NOMO-1 (cell line): Measurements from ENCODE around the gene DNAJB12.
"Not testable (repeated sequence)": the region's sequence is repeated elsewhere in the genome, so short reads cannot be mapped to it uniquely, and the experiment has no call there.

Experiments
- DNase-seq, 2 experiments: peaks; one replicate each; lab custom pipeline; 2025; ENCODE audit not compliant: unreplicated experiment in 2 of 2; lab: John Stamatoyannopoulos, UW

DNAJB12 gene

DNA sequence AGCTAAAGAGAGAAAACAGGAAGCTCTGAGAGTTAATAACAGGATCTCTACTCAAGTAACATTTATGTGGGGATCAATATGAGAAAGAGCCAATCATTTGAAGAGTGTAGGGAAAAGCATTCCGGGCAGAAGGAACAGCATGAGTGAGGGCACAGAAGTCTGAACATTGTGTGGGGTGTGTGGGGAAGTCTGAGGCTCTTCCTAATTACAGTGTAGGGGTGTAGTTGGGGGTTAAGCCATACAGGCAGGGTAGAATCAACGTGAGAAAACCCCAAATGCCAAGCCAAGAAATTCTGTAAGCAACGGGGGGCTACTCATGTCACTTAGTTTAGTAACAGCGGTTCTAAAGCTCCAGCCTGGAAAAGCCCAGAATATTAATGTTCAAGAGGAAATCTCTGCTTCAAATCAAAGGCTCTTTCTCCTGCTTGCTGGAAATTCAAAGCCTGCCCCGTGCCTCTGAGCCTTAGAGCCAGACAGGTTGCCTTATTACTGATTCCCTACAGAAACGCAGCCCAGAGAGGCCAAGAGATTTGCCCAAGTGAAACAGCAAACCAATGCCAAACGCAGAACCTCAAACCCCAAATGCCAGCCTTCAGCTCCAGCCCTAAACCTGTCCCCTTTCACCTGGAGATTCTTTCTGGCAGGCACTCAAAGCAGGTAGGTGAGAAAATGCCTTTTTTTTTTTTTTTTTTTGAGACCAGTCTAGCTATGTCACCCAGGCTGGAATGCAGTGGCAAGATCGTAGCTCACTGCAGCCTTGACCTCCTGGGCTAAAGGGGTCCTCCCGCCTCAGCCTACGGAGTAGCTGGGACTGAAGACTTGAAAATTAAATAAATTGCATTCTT lies 36.1 kb downstream of the DNAJB12 start:
- peak; percentile 20 to 51 for DNase-seq

DNA sequence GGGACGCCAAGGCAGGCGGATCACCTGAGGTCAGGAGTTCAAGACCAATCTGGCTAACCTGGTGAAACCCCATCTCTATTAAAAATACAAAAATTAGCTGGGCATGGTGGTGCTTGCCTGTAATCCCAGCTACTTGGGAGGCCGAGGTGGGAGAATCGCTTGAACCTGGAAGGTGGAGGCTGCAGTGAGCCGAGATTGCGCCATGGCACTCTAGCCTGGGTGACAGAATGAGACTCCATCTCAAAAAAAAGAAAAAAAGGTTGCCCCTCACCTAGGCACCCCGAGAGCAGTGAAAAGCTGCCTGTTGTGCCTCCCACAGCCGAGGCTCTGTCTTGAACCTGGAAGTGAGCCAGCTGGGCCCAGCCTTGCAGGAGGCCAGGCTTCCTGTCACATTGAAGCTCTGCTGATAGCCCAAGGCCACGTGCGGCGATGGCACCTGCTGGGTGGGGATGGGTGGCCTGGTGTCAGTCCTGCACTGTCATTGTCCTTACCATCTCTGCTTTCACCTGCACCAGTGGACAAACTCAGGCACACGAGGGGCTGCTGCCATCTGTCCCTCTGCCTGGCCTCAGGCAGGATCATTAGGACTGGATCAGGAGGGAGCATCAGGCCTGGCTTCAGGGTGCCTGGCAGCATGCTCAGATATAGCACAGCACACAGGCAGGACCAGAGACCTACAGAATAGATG lies 37.8 kb downstream of the DNAJB12 start:
- DNase-seq, result peak; percentile 12 to 21

DNA sequence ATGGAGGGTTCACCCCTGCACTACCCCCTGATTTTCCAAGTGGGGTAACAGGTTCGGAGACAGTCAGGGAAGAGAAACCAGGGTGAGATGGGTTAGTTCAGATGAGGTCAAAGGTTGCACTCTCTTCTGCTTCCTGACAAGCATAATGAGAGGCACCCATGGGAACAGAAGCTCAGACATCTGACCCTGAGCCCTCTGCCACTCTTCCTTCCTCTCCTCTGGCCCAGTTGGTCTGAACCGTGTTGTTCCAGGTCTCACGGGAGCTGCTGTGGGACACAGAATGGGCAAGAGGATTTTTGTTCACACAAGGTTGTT lies 38.4 kb downstream of the DNAJB12 start:
- DNase-seq, result no peak

DNA sequence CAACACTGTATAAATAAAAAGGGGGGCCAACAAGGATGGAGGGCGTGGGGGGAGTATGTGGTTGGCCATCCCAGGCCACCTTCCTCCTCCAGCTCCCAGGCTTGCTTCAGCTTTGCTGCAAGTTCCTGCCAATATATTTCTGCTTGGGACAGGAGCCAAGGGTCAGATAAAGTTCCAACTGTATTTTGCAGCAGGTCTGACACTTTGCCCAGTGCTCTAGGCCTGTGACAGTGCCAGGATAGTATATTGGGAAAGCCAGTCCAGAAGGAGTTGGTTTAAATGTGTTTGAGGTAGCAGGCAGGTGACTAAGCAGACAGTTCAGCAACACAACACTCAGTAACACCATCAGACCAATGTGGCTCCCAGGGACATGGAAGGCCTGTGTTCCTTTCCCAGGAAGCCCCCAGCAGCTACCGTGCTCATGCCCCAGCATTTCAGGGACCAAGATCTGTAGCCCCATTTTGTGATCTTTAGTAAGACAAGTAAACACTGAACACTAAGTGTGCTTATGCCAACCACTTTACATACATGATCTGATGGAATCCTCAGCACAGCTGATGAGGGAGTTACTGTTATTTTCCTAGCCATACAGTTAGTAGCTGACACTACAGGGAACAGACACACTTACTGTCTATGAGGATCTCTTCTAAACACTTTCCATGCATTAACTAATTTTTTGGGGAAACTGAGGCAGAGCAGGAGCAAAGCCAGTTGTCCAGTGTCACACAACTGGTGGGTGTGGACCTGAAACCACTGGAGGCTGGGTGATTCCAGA lies 38.9 kb downstream of the DNAJB12 start:
- no peak for DNase-seq

DNA sequence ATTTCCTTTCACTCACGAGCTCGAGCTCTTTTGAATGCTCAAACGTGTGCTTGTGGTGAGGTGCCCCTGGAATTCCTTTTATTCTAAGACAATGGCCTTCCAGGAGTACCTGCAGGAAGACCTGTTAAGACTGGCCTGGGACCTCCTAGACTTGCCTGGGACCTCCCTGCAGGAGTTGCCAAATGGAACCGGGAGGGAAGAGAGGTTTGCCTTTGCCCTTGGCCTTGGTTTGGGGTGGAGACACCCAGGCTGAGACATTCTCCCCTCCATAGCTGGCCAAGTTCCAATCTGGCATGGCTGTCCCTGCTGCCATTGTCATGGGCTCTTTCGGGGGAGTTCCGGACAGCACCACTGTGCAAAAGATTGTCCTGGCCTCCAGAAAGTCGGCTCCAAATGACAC lies 39.7 kb downstream of the DNAJB12 start:
- no peak for DNase-seq

DNA sequence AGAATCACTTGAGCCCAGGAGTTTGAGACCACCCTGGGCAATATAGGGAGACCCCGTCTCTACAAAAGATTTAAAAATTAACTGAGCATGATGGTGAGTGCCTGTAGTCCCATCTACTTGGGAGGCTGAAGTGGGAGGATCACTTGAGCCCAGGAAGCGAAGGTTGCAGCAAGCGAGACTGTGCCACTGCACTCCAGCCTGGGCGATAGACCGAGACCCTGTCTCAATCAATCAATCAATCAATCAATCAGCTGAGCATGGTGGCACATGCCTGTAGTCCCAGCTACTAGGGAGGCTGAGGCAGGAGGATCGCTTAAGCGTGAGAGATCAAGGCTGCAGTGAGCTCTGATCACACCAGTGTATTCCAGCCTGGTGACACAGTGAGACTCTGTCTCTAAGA lies 40.5 kb downstream of the DNAJB12 start:
- no peak for DNase-seq

- DNase-seq, result no peak
Measured at GRCh38 chr10:72312865-72313391, 41.8 kb downstream of the DNAJB12 start.

DNA sequence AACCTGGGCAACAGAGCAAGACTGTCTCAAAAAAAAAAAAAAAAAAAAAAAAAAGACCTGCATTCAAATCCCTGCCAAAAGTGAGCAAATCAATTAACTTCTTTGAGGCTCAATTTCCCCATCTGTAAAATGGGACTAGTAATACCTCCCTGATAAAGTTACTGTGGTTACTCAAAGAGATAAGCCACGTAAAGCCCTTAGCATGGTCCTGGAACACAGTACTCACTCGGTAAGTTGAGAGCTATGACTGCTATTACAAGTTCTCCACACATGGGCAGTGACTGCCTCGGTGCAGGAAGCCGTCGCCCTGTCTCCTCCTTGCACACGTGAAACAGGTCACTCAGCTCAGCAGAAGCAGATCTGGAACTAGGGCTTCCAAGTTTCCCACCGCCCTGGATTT lies 43.1 kb downstream of the DNAJB12 start:
- DNase-seq, result no peak

GRCh38 chr10:72310636-72311035 lies 44.1 kb downstream of the DNAJB12 start:
- no peak for DNase-seq

DNA sequence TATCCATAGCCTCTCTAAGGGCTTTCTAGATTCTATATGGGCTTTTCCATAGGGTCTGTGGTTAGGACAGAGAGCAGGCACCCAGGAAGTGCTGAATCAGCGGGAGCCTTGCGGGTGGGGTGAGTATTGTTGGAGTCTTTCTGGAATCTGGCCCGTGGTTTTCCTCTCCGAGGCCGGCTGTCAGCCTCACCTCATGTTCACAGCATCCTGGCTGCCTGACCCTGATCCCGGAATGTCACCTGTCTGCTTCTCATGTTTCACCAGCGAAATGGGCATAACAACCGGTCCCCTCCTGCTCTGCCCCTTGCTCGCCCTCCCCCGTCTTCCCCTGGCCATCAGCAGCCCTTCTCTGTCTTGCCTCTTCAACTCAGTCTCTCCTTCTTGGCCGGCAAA lies 44.5 kb downstream of the DNAJB12 start:
- no peak for DNase-seq

DNA sequence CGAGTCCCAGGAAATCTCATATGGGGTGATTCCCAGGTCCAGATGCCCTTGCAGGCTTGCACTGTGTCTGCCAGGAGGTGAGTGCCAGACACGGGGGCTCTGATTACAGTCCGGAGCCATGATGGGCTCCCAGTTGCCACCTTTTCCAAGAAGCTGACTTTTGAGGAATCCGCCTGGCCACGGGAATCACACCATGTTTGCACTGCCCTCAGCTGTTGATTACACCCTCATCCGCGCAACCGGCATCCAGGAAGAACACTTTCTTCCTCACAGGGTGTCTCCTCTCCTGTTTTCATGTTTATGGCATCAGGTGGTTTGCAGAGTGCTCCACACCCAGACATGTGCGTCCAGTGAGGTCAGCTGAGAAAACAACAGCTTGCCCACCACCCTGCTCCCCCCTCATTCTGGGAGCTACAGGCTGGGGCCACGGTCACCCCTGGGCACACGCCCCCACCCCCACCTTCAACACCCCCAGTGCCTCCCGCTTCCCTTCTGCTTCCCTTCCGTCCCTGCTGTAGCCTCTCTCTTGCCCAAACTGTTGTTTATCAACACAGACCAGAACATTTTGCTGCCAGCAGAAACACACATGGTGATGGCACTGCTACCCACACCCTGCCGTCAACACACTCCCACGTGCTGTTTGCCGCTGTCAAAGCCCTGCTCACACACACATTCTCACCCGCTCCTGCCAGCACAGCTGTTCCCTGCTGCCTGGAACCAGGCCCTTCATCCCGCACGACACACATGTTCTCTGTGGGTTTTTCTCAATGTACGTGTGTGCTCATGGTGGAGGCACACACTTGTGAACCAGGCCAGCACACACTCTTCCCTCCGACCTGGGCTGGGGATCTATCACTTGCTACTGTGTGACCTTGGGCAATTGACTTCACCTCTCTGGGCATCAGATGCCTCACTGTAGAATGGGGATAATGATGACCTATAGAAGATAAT lies 45.2 kb downstream of the DNAJB12 start:
- no peak for DNase-seq

DNA sequence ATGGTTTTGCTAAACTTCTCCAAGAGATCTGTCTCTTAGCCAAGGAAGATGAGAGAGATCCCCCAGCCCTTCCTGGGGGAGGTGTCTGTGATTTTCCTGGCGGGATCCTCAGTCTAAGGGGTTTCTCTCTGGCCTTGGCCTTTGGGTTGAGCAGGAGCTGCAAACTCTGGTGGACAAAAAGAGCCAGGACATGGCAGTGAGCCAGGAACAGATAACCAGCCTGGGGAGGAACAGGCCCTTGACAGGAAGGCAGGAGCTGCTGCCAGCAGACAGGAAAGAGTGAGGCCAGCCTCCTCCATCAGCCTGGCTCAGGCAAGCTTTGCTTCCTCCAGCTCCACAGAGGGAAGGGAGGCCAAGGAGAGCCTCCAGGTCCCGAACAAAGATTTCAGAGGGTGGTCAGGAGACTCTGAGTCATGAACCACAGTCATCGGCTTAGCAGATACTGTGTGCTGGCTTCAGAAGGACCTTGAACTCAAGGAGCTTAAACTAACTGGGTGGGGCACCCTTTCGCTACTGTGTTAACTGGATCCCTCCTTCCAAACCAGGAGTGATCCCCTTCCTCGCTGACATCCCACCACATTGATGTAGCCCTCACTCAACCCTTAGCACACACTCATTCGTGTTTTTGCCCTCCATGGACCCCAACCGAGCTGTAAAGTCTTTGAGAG lies 46.3 kb downstream of the DNAJB12 start:
- peak; percentile 34 to 54 for DNase-seq

DNA sequence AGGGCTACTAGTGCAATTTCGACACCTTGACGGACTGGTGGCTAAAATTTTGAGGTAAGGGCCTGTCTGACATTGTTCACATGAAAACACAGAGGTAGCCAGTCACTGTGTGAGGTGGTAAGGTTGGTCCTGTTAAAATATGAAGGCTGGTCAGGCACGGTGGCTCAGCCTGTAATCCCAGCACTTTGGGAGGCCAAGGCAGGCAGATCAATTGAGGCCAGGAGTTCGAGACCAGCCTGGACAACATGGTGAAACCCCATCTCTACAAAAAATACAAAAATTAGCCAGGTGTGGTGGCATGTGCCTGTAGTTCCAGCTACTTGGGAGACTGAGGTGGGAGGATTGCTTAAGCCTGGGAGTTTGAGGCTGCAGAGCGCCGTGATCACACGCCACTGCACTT lies 47.0 kb downstream of the DNAJB12 start:
- DNase-seq, result not testable (repeated sequence)

DNA sequence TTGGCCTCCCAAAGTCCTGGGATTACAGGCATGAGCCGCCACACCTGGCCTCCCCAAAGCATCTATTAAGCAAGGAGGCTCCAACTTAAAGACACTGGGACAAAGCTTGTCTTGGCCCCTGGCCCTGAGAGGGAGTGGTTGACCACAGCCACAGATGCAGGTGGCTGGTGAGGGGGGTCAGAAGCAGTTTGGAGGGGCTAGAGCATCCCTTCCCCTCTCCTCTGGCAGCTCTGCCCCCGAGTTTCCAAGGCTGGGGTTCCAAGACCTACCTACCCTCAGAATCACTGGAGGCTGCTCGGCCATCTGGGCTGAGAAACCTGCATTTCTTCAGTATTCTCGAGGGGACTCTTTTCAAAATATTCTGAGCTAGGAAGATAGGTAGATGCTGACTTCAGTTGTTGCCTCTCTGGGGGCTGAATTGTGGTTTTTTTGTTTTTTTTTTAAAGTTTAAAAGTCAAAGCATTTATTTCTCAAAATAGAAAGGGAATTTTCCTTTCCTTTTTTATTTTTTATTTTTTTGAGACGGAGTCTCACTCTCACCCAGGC lies 48.4 kb downstream of the DNAJB12 start:
- DNase-seq, result no peak

- DNase-seq, result no peak
Measured at GRCh38 chr10:72303424-72304128, 51.1 kb downstream of the DNAJB12 start.

GRCh38 chr10:72298592-72299519 lies 55.9 kb downstream of the DNAJB12 start:
- no peak for DNase-seq

DNA sequence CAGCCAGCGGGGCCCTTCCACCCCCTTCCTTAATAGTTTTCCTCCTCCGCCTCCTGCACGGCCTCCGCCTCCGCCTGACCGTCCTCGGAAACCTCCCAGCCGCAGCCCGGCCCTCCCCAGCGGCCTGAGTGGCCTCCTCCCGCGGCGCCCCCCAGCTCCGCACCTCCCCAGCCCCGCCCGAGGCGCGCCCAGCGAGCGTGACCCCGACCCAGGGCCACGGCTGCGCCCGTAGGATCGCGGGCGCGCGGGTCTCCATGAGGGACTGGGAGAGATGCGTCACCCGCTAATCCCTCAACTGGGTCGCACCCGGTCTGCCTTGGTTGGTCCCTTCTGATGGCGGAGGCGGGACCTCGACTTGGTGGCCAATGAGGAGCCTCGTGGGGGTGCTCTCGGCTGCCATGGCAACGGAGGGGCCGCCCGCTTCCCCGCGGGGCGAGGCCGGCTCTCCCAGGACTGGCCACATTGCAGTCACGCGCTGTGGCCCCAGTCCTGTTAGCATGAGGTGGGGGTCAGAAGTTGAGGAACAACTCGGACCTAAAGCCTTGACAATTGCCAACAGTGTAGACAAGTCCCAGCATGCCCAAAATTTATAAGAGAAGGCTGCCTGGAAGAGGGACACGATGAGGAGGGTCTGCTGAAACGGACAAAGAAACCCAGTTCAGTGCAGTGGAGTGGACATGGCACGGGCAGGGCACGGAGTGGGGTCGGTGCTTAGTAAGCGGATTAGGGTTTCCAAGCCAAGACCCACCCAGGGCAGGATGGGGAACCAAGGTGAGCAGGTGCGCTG lies 56.7 kb downstream of the DNAJB12 start:
- peak; percentile 91 to 92 for DNase-seq
